ENCODE results near the gene ZNF2. TPM values are rescaled to one million over a fixed set of nuclear protein-coding genes. Genes with fewer than 3 reads are reported as not detected.

Gene ZNF2
- total RNA-seq, 1 experiment from 2014 or later, result 3.5 TPM

DNA sequence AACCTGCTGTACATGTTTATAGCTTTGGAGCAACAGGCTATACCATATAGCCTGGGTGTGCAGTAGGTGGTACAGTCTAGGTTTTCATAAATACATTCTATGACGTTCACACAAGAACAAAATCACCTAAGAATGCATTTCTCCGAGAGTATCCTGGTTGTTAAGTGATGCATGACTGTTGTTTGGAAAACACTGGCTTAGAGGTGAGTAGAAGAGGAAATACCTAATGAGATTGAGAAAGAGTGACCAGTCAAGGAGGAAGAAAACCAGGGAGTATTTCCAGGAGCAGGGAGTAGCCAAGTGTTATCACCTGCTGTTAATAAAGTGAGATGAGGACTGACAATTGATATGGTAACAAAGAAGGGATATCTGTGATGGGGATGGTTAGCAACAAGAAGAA is 38.8 kb downstream of the ZNF2 start:
- intact Hi-C loops (cut with micrococcal nuclease; ENCODE audit: unreplicated experiment), result no loop called here
- CTCF ChIA-PET, result no interaction called here
- TF ChIP-seq, protein P1, sequence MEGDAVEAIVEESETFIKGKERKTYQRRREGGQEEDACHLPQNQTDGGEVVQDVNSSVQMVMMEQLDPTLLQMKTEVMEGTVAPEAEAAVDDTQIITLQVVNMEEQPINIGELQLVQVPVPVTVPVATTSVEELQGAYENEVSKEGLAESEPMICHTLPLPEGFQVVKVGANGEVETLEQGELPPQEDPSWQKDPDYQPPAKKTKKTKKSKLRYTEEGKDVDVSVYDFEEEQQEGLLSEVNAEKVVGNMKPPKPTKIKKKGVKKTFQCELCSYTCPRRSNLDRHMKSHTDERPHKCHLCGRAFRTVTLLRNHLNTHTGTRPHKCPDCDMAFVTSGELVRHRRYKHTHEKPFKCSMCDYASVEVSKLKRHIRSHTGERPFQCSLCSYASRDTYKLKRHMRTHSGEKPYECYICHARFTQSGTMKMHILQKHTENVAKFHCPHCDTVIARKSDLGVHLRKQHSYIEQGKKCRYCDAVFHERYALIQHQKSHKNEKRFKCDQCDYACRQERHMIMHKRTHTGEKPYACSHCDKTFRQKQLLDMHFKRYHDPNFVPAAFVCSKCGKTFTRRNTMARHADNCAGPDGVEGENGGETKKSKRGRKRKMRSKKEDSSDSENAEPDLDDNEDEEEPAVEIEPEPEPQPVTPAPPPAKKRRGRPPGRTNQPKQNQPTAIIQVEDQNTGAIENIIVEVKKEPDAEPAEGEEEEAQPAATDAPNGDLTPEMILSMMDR (IDR thresholded peaks at IDR 0.05; ENCODE audit: unreplicated experiment), result no peak
- Mint-ChIP-seq H3K9me3 (ENCODE audit: low read depth, unreplicated experiment) (peaks cover 12% of the 10 kb centered on the region), H3K4me1 (ENCODE audit: low read depth, unreplicated experiment) (no peaks in the 10 kb centered on the region), H3K36me3 (ENCODE audit: insufficient read depth, unreplicated experiment) (peaks cover 20% of the 10 kb centered on the region), H3K27me3 (ENCODE audit: unreplicated experiment) (peaks cover 11% of the 10 kb centered on the region), H3K4me3 (ENCODE audit: low read depth, unreplicated experiment) (no peak overlapping the region), H3K27ac (ENCODE audit: unreplicated experiment) (no peak overlapping the region)
- DNase-seq, result no peak
- no TSS peak for BruUV-seq (replicated peaks)

DNA sequence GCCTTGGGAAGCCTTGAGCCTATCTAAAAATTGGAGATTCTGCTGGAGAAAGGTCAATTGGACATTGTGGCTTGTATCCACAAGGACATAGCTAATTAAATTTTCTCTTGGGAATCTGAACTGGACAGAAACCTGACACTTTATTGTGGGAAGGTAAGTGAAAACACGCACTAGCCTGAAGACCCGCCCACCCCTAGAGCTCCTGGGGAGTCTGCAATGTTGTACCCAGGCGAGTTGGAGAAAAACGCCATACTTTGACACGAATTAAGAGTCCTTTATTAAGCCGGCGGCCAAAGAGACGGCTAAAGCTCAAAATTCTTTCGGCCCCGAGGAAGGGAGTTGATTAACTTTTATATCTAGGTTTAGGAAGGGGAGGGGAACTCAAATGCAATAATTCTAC is 40.5 kb downstream of the ZNF2 start:
- TF ChIP-seq, protein P1 (IDR thresholded peaks at IDR 0.05; ENCODE audit: unreplicated experiment), result no peak
- H3K4me3 Mint-ChIP-seq (ENCODE audit: low read depth, unreplicated experiment), result peak overlapping the region; percentile 90
- DNase-seq, result no peak
- H3K9me3 Mint-ChIP-seq (ENCODE audit: low read depth, unreplicated experiment), result peaks cover 21% of the 10 kb centered on the region
- CTCF ChIA-PET, result interaction anchor here (0.6 kb wide), 1 partner anchor 610 kb away, joined by 3 read pairs; no protein-coding TSS in a partner anchor
- peaks cover 20% of the 10 kb centered on the region for H3K36me3 Mint-ChIP-seq (ENCODE audit: insufficient read depth, unreplicated experiment)
- no peak overlapping the region for H3K27ac Mint-ChIP-seq (ENCODE audit: unreplicated experiment)
- intact Hi-C loops (cut with micrococcal nuclease; ENCODE audit: unreplicated experiment), result loop anchor here (2.0 to 5.0 kb wide), 2 partner anchors 69 to 84 kb away; partner anchors contain the start of genes MRPS5 and PROM2
- no peaks in the 10 kb centered on the region for H3K4me1 Mint-ChIP-seq (ENCODE audit: low read depth, unreplicated experiment)
- H3K27me3 Mint-ChIP-seq (ENCODE audit: unreplicated experiment), result no peaks in the 10 kb centered on the region
- no TSS peak for BruUV-seq (replicated peaks)

GRCh38 chr2:95207111-95207961 is 41.7 kb downstream of the ZNF2 start, which contains the start of gene ZNF892:
Gene ZNF892 (plus strand): TSS chr2:95207521. CDS start chr2:95207816, 295 bp downstream.
- TSS peak; percentile 57 for BruUV-seq (replicated peaks)
- Mint-ChIP-seq H3K9me3 (ENCODE audit: low read depth, unreplicated experiment) (peaks cover 18% of the 10 kb centered on the region), H3K4me1 (ENCODE audit: low read depth, unreplicated experiment) (no peaks in the 10 kb centered on the region), H3K36me3 (ENCODE audit: insufficient read depth, unreplicated experiment) (peaks cover 20% of the 10 kb centered on the region), H3K27me3 (ENCODE audit: unreplicated experiment) (no peaks in the 10 kb centered on the region), H3K4me3 (ENCODE audit: low read depth, unreplicated experiment) (peak within 1 kb of the TSS; percentile 90), H3K27ac (ENCODE audit: unreplicated experiment) (peak within 1 kb of the TSS; percentile 64)
- intact Hi-C loops (cut with micrococcal nuclease; ENCODE audit: unreplicated experiment), result loop anchor here (2.0 to 5.0 kb wide), 2 partner anchors 67 to 85 kb away; partner anchors contain the start of genes MRPS5 and PROM2
- TF ChIP-seq, protein P1 (IDR thresholded peaks at IDR 0.05; ENCODE audit: unreplicated experiment), result no peak
- CTCF ChIA-PET, result no interaction called here
- peak; percentile 95 for DNase-seq

DNA sequence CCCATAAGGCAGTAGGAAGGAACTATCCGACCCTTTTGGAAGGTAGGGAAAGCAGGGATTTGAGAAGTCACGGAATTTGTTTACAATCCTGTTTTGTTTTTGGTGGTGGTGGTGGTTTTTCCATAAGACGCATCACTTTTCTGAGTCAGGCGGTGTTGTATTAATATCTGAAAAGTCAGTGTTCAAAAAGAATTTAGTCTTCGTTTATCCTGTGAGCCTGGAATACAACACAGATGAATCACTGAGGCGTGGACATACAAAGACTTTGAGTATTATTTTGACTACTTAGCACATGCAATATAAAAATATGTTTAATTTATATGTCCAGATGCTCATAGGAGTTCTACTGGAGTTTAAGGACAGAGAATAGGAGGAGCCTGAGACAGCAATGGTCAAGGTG is 42.5 kb downstream of the ZNF2 start:
- Mint-ChIP-seq H3K27me3 (ENCODE audit: unreplicated experiment) (no peaks in the 10 kb centered on the region), H3K4me3 (ENCODE audit: low read depth, unreplicated experiment) (peak overlapping the region; percentile 90), H3K36me3 (ENCODE audit: insufficient read depth, unreplicated experiment) (peaks cover 20% of the 10 kb centered on the region), H3K4me1 (ENCODE audit: low read depth, unreplicated experiment) (no peaks in the 10 kb centered on the region), H3K9me3 (ENCODE audit: low read depth, unreplicated experiment) (peaks cover 21% of the 10 kb centered on the region), H3K27ac (ENCODE audit: unreplicated experiment) (peak overlapping the region; percentile 64)
- DNase-seq, result no peak
- TF ChIP-seq, protein P1 (IDR thresholded peaks at IDR 0.05; ENCODE audit: unreplicated experiment), result no peak
- intact Hi-C loops (cut with micrococcal nuclease; ENCODE audit: unreplicated experiment), result loop anchor here (5.0 kb wide), 1 partner anchor 86 kb away; the partner anchor contains the start of gene MRPS5
- CTCF ChIA-PET, result no interaction called here
- BruUV-seq (replicated peaks), result no TSS peak

Measured in Calu3 (cell line).